ENCODE data around the gene ZNF100. TPM values are rescaled to one million over a fixed set of nuclear protein-coding genes. Genes with fewer than 3 reads are reported as not detected.

Gene ZNF100
- total RNA-seq, 2 experiments from 2014 or later = 20.9 to 23.6 TPM

Other genes with a start within 250 kb of the ZNF100 start
- 10 to 100 TPM; 25.2 to 25.3 TPM for gene ZNF43, start 68.6 kb upstream of the ZNF100 start, total RNA-seq
- gene ZNF208, start 243.4 kb upstream of the ZNF100 start, total RNA-seq = 1 to 10 TPM; 5.0 to 5.3 TPM